Heart left ventricle (tissue), 16 donors: ENCODE data around the gene NAT16. TPM values are rescaled to one million over a fixed set of nuclear protein-coding genes. Genes with fewer than 3 reads are reported as not detected.

Source experiments
- ATAC-seq, 4 donors: fragments of 200-7000 bp; cut with Tn5 transposase; one replicate each; pipeline ENCODE4 v1.9.1; 2020 to 2022; ENCODE audit warnings: moderate library complexity in 4 of 4, mild to moderate bottlenecking in 3 of 4, moderate number of reproducible peaks in 1 of 4
- DNase-seq, 5 donors: peaks; one replicate each; pipeline ENCODE4 v3.0.0-alpha.2; 2020
- H3K27ac ChIP-seq, 12 donors: fragments of 200-600 bp; sonication (generic) in 4 of 12; one replicate each; pipeline versions ENCODE4 v1.5.0 to v1.8.0; 2016 to 2022; ENCODE audit warnings: mild to moderate bottlenecking in 2 of 12
- H3K27me3 ChIP-seq, 9 donors: fragments of 200-600 bp; sonication (generic) in 2 of 9; one replicate each; pipeline versions ENCODE4 v1.5.1 to v1.8.0; 2016 to 2022; ENCODE audit warnings: mild to moderate bottlenecking in 3 of 9
- H3K36me3 ChIP-seq, 9 donors: fragments of 200-600 bp; sonication (generic) in 2 of 9; one replicate each; pipeline versions ENCODE4 v1.5.0 to v1.8.0; 2018 to 2022; ENCODE audit warnings: mild to moderate bottlenecking in 2 of 9
- H3K4me1 ChIP-seq, 12 donors: fragments of 200-600 bp; sonication (generic) in 4 of 12; one replicate each; pipeline versions ENCODE4 v1.5.0 to v1.8.0; 2016 to 2022; ENCODE audit warnings: mild to moderate bottlenecking in 3 of 12
- H3K4me3 ChIP-seq, 12 donors: fragments of 200-600 bp; sonication (generic) in 4 of 12; one replicate each; pipeline versions ENCODE4 v1.5.0 to v1.8.0; 2017 to 2022; ENCODE audit warnings: mild to moderate bottlenecking in 9 of 12, moderate library complexity in 4 of 12
- H3K9me3 ChIP-seq, 12 donors: fragments of 200-600 bp; sonication (generic) in 4 of 12; one replicate each; pipeline versions ENCODE4 v1.5.0 to v1.8.0; 2016 to 2022; ENCODE audit warnings: mild to moderate bottlenecking in 1 of 12
- POLR2A ChIP-seq, 2 donors: fragments of 450-650 bp; IDR thresholded peaks; one replicate each; pipeline ENCODE4 v1.6.1; 2017; ENCODE audit warnings: antibody characterized with exemption in 2 of 2, mild to moderate bottlenecking in 2 of 2, moderate library complexity in 2 of 2
- WGBS, 4 donors: extraction: QIAGEN DNeasy Blood & Tissue Kit in 2 of 4; methylation state at CpG; one replicate each; pipeline versions ENCODE4 v1.1.5 to v1.1.7; 2013 to 2018; 5-methylcytosine and 5-hydroxymethylcytosine counted together
- intact Hi-C, 10 donors: fragments of 100-400 bp; cut with DNase I; formaldehyde crosslinking; loops; one replicate each; pipeline versions ENCODE4 v1.11.1 to v1.14.2; 2022
- polyA plus RNA-seq, 2 donors: library from polyadenylated mRNA; stranded (reverse); fragments of 200-250 nt; gene quantifications; one replicate each; pipeline ENCODE4 v1.2.3, GENCODE V29; 2013
- total RNA-seq, 9 donors: library from RNA; depleted of rRNA in 2 of 9; stranded (reverse); fragments of >200 nt in 2 of 9; fragmentation: NEBNext Ultra II Directional in 3 of 9; extraction: Animal tissue kit (Norgen Biotek cat#: 25700) in 3 of 9; gene quantifications; one replicate each; pipeline versions ENCODE4 v1.1.0 to v1.2.4, GENCODE V29; 2016 to 2023
- TF ChIP-seq, protein P1 (sequence below), 12 donors: fragments of 200-600 bp; sonication (generic) in 4 of 12; IDR thresholded peaks; one replicate each; pipeline versions ENCODE4 v1.5.0 to v1.8.0; 2018 to 2022; ENCODE audit warnings: antibody characterized with exemption in 12 of 12, mild to moderate bottlenecking in 5 of 12
- donor health status: ischemic (EF 13 %, LVEDD 7.1; RV severe dilation, severe dysfunction).
- donor health status: healthy with polysubstance abuse.
- donor health status: DM: no; HTN: yes; CAD: no.
- donor health status: DM: no; HTN: no; CAD: no.
- donor health status: ischemic (EF 25% LVEDD 6.9; RV normal size, moderate dysfunction).
- donor health status: ischemic (EF 25% LVEDD 5.7; RV mildly dilated, moderate dysfunction).
- donor health status: healthy.
- donor health status: DM: yes; HTN: yes; CAD: no.
- donor health status: ischemic (EF 35%, LVEDD 5.7; RV mildly dilated, moderate dysfunction).
- donor health status: nonischemic (EF 11% LVEDD 7.7; RV severe dilation, severe dysfunction).
- donor health status: DM: yes; HTN: yes; CAD: no.
- donor health status: PGD.
- donor health status: ischemic (EF 29% LVEDD 5.4; RV normal size, mild dysfunction).
- donor health status: nonischemic (EF 23%, LVEDD 6.1; RV moderate dilation, normal function).

Gene NAT16
- total and polyA plus RNA-seq, 11 donors = 0.23 TPM; not detected in 10

GRCh38 chr7:101170617-101171441, 9.3 kb downstream of the NAT16 start:
- H3K27ac ChIP-seq = no peak overlapping the region
- H3K9me3 ChIP-seq = no peaks in the 10 kb centered on the region
- intact Hi-C loops = no loop called here
- peaks cover 69 to 100% (median 98%) of the 10 kb centered on the region in 9 donors for H3K27me3 ChIP-seq
- DNase-seq = no peak
- no peaks in the 10 kb centered on the region for H3K36me3 ChIP-seq
- H3K4me3 ChIP-seq = no peak overlapping the region
- 4 to 7% (median 5%) methylated on average over 15 to 17 of the region's 17 CpGs for WGBS, 4 donors
- H3K4me1 ChIP-seq = peaks cover 0 to 47% (median 25%) of the 10 kb centered on the region in 12 donors
- TF ChIP-seq, protein P1, sequence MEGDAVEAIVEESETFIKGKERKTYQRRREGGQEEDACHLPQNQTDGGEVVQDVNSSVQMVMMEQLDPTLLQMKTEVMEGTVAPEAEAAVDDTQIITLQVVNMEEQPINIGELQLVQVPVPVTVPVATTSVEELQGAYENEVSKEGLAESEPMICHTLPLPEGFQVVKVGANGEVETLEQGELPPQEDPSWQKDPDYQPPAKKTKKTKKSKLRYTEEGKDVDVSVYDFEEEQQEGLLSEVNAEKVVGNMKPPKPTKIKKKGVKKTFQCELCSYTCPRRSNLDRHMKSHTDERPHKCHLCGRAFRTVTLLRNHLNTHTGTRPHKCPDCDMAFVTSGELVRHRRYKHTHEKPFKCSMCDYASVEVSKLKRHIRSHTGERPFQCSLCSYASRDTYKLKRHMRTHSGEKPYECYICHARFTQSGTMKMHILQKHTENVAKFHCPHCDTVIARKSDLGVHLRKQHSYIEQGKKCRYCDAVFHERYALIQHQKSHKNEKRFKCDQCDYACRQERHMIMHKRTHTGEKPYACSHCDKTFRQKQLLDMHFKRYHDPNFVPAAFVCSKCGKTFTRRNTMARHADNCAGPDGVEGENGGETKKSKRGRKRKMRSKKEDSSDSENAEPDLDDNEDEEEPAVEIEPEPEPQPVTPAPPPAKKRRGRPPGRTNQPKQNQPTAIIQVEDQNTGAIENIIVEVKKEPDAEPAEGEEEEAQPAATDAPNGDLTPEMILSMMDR (IDR thresholded peaks at IDR 0.05) = no peak
- TF ChIP-seq POLR2A (IDR thresholded peaks at IDR 0.05) = no peak
- no peak for ATAC-seq

DNA sequence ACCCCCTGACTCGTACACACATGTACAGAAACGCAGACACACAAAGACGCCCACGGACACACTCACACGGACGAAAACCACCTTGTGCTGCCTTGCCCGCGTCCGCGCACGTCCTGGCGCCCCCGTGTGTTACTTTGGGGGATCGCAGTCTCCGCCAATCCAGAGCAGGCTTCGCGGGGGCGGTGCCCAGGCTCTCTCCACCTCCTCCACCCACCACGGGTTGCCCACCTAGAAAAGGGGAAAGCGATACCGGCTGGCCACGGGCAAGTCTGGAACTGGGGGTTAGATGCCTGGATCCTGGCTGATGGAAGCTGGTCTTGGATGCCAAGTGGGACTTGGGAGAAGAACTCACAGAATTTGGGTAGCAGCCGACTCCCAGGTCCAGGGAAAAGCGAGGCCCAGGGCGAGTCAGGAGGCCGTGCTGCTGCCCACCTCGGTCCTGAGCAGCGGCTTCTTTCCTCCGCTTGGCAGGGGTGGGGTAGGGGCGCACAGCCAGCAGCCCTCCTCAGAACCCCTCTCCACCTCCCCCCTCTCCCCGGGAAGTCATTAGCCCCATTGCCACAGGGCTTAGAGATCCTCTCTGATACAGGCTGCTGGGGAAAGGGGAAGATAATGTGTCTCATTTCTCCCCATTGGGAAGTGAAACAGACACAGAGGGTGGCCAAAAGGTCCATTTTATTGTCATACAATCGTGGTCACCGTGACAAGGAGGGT, 10.1 kb downstream of the NAT16 start:
- DNase-seq (peak; percentile 51 to 86 (median 71)), ATAC-seq (peak in 3 of 4 donors; percentile 12 to 51 (median 41))
- WGBS, 4 donors = 1 to 4% (median 2%) methylated on average over 22 to 33 of the region's 33 CpGs
- Histone ChIP-seq H3K9me3 (no peaks in the 10 kb centered on the region), H3K4me1 (peaks cover 0 to 55% (median 32%) of the 10 kb centered on the region in 12 donors), H3K27me3 (peaks cover 71 to 100% (median 96%) of the 10 kb centered on the region in 9 donors), H3K27ac (no peak overlapping the region), H3K36me3 (no peaks in the 10 kb centered on the region), H3K4me3 (no peak overlapping the region)
- intact Hi-C loops = loop anchor here in 2 of 10 donors (2.0 kb wide), 2 partner anchors 25 to 73 kb away; no protein-coding TSS in a partner anchor
- TF ChIP-seq POLR2A (IDR thresholded peaks at IDR 0.05) = no peak
- TF ChIP-seq, protein P1 (IDR thresholded peaks at IDR 0.05) = peak; percentile 77 to 88 (median 83)

DNA sequence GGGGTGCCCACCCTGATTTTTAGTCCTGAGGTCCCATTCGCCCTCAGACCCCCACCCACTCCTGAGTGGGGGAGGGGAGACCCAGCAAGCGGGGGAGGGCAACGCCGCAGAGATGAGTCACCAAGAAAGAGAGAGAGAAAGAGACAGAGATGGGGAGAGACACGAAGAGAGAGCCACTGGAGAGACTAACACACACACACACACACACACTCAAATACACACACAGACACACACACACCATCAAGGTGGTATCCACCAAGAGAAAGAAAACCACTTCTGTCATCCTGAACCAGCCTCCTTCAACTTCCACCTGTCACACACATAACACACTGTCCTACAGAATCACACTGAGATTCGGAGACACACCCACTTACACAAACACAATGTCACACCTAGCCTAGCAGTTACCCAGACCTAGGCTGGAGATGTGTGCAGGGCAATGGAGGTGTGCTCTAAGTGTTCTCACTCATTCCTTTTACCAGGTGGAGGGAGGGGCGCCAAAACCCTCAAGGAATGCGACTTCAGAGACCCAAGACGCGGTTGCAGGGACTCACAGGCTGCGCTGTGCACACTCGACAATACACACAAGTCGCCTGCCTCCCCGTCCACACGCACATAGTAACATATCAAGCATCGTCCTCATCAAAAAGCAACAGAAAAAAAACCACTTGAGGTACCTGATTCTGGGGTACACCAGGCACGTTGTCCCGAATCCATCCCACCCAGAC, 10.8 kb downstream of the NAT16 start:
- ATAC-seq (no peak), DNase-seq (no peak)
- peaks cover 69 to 100% (median 96%) of the 10 kb centered on the region in 9 donors for H3K27me3 ChIP-seq
- intact Hi-C loops = loop anchor here in 2 of 10 donors (2.0 kb wide), 2 partner anchors 24 to 72 kb away; no protein-coding TSS in a partner anchor
- no peaks in the 10 kb centered on the region for H3K9me3 ChIP-seq
- TF ChIP-seq, protein P1 (IDR thresholded peaks at IDR 0.05) = no peak
- no peak for TF ChIP-seq POLR2A (IDR thresholded peaks at IDR 0.05)
- peaks cover 0 to 60% (median 37%) of the 10 kb centered on the region in 12 donors for H3K4me1 ChIP-seq
- no peak overlapping the region for H3K27ac ChIP-seq
- 2 to 4% (median 2%) methylated on average over 18 of the region's 18 CpGs for WGBS, 4 donors
- no peak overlapping the region for H3K4me3 ChIP-seq
- H3K36me3 ChIP-seq = no peaks in the 10 kb centered on the region
